ENCODE data around the gene UVRAG. TPM values are rescaled to one million over a fixed set of nuclear protein-coding genes. Genes with fewer than 3 reads are reported as not detected.
"Not testable (repeated sequence)": the region's sequence is repeated elsewhere in the genome, so short reads cannot be mapped to it uniquely, and the experiment has no call there.

UVRAG gene
- total and polyA plus RNA-seq, 2 donors (not counting 1 experiment from before 2014, with no cell fraction given), result 37.7 to 94.1 TPM

GRCh38 chr11:76074148-76075095 lies 259.4 kb downstream of the UVRAG start:
- Histone ChIP-seq H3K4me2 (replicated peaks; ENCODE audit: low read depth, low read length, poor library complexity, severe bottlenecking) (no peak overlapping the region), H3K4me3 (ENCODE audit: control extremely low read depth in 1 of 5, extremely low read depth in 1 of 5, insufficient read depth in 1 of 5, low read depth in 2 of 5, low read length in 4 of 5) (no peak overlapping the region), H4K20me1 (ENCODE audit: control insufficient read depth, insufficient read depth, low read length, poor library complexity, severe bottlenecking) (no peaks in the 10 kb centered on the region), H3K9ac (ENCODE audit: low read length) (no peak overlapping the region), H3K79me2 (ENCODE audit: control insufficient read depth, insufficient read depth, low read length) (peaks cover 17% of the 10 kb centered on the region), H3K27ac (ENCODE audit: low read length in 2 of 2) (peak overlapping the region in 1 of 2 donors; percentile 39), H3K9me3 (ENCODE audit: control extremely low read depth in 1 of 3, control insufficient read depth in 2 of 3, insufficient read depth in 1 of 3, low read length in 2 of 3) (peaks cover 0 to 3% (median 0%) of the 10 kb centered on the region in 3 donors), H3K27me3 (replicated peaks in 1 of 4; ENCODE audit: control extremely low read depth in 1 of 4, control insufficient read depth in 3 of 4, insufficient read depth in 4 of 4, low read length in 3 of 4) (no peaks in the 10 kb centered on the region), H2AFZ (ENCODE audit: insufficient read depth, low read depth, low read length, poor library complexity, severe bottlenecking) (no peak overlapping the region), H3K4me1 (ENCODE audit: control insufficient read depth in 2 of 2, insufficient read depth in 2 of 2, low read length in 2 of 2) (peaks cover 12 to 19% of the 10 kb centered on the region in 2 donors), H3K36me3 (replicated peaks in 1 of 2; ENCODE audit: control extremely low read depth in 1 of 2, control insufficient read depth in 1 of 2, extremely low read depth in 1 of 2, insufficient read depth in 2 of 2, low read length in 1 of 2) (peaks cover 6% of the 10 kb centered on the region in 2 experiments)
- peaks cover 51% of the 10 kb centered on the region for H3K4me1 Mint-ChIP-seq
- H3K27ac Mint-ChIP-seq, result peak overlapping the region; percentile 22
- no peak for TF ChIP-seq EZH2 (IDR thresholded peaks at IDR 0.05; ENCODE audit: borderline replicate concordance, insufficient read depth, low read depth, low read length, poor library complexity, severe bottlenecking)
- no peak for TF ChIP-seq CTCF (IDR thresholded peaks at IDR 0.05)
- H3K4me3 Mint-ChIP-seq, result peak overlapping the region; percentile 13
- POLR2A ChIA-PET, result no interaction called here
- no peaks in the 10 kb centered on the region for H3K27me3 Mint-ChIP-seq
- peaks cover 8% of the 10 kb centered on the region for H3K9me3 Mint-ChIP-seq (ENCODE audit: insufficient read depth)
- WGBS (ENCODE audit: insufficient coverage), result 0% methylated on average over 1 of the region's 1 CpG
- ATAC-seq (ENCODE audit: low read depth), result no peak
- no peak for DNase-seq
- intact Hi-C loops (cut with micrococcal nuclease), result no loop called here
- CTCF ChIA-PET, result interaction anchor here (0.6 to 1.1 kb wide), 5 partner anchors 23 to 250 kb away, joined by 3 to 4 read pairs (median 3); no protein-coding TSS in a partner anchor

DNA sequence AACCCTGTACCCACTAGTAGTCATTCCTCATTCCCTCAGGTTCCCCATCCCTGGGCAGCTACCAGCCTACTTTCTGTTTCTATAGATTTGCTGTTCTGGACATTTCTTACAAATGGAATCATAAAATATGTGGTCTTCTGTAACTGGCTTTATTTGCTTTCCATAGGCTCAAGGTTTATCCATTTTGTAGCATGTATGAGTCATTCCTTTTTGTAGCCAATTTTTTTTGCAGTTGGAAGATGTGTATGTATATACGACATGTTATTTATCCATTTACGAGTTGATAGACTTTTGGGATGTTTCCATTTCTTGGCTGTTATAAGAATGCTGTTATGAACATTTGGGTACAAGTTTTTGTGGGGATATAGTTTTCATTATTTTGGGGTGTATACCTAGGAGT lies 260.7 kb downstream of the UVRAG start:
- H3K4me1 Mint-ChIP-seq, result peaks cover 56% of the 10 kb centered on the region
- ATAC-seq (ENCODE audit: low read depth) (no peak), DNase-seq (no peak)
- peaks cover 20% of the 10 kb centered on the region for H3K79me2 ChIP-seq (ENCODE audit: control insufficient read depth, insufficient read depth, low read length)
- peak overlapping the region; percentile 10 for H3K27ac Mint-ChIP-seq
- intact Hi-C loops (cut with micrococcal nuclease), result no loop called here
- WGBS (ENCODE audit: insufficient coverage), result 100% methylated on average over 2 of the region's 2 CpGs
- ChIA-PET CTCF (no interaction called here), POLR2A (no interaction called here)
- no peak overlapping the region for H3K4me2 ChIP-seq (replicated peaks; ENCODE audit: low read depth, low read length, poor library complexity, severe bottlenecking)
- no peak overlapping the region for H3K27ac ChIP-seq (ENCODE audit: low read length in 2 of 2)
- TF ChIP-seq CTCF (IDR thresholded peaks at IDR 0.05) (no peak), EZH2 (IDR thresholded peaks at IDR 0.05; ENCODE audit: borderline replicate concordance, insufficient read depth, low read depth, low read length, poor library complexity, severe bottlenecking) (no peak)
- no peaks in the 10 kb centered on the region for H3K27me3 ChIP-seq (replicated peaks in 1 of 4; ENCODE audit: control extremely low read depth in 1 of 4, control insufficient read depth in 3 of 4, insufficient read depth in 4 of 4, low read length in 3 of 4)
- no peak overlapping the region for H3K9ac ChIP-seq (ENCODE audit: low read length)
- H3K36me3 ChIP-seq (replicated peaks in 1 of 2; ENCODE audit: control extremely low read depth in 1 of 2, control insufficient read depth in 1 of 2, extremely low read depth in 1 of 2, insufficient read depth in 2 of 2, low read length in 1 of 2), result peaks cover 6 to 7% of the 10 kb centered on the region in 2 experiments
- H3K4me1 ChIP-seq (ENCODE audit: control insufficient read depth in 2 of 2, insufficient read depth in 2 of 2, low read length in 2 of 2), result peaks cover 12 to 19% of the 10 kb centered on the region in 2 donors
- H3K9me3 Mint-ChIP-seq (ENCODE audit: insufficient read depth), result peaks cover 8% of the 10 kb centered on the region
- peaks cover 0 to 3% (median 0%) of the 10 kb centered on the region in 3 donors for H3K9me3 ChIP-seq (ENCODE audit: control extremely low read depth in 1 of 3, control insufficient read depth in 2 of 3, insufficient read depth in 1 of 3, low read length in 2 of 3)
- no peak overlapping the region for H3K4me3 Mint-ChIP-seq
- H3K4me3 ChIP-seq (ENCODE audit: control extremely low read depth in 1 of 5, extremely low read depth in 1 of 5, insufficient read depth in 1 of 5, low read depth in 2 of 5, low read length in 4 of 5), result no peak overlapping the region
- no peaks in the 10 kb centered on the region for H4K20me1 ChIP-seq (ENCODE audit: control insufficient read depth, insufficient read depth, low read length, poor library complexity, severe bottlenecking)
- no peaks in the 10 kb centered on the region for H3K27me3 Mint-ChIP-seq
- H2AFZ ChIP-seq (ENCODE audit: insufficient read depth, low read depth, low read length, poor library complexity, severe bottlenecking), result no peak overlapping the region

GRCh38 chr11:76076253-76076652 lies 261.2 kb downstream of the UVRAG start:
- H3K9me3 ChIP-seq (ENCODE audit: control extremely low read depth in 1 of 3, control insufficient read depth in 2 of 3, insufficient read depth in 1 of 3, low read length in 2 of 3); ATAC-seq (ENCODE audit: low read depth); H3K9me3 Mint-ChIP-seq (ENCODE audit: insufficient read depth); H4K20me1 ChIP-seq (ENCODE audit: control insufficient read depth, insufficient read depth, low read length, poor library complexity, severe bottlenecking); DNase-seq; CTCF ChIA-PET; H3K9ac ChIP-seq (ENCODE audit: low read length); H3K27me3 Mint-ChIP-seq; intact Hi-C loops (cut with micrococcal nuclease); H2AFZ ChIP-seq (ENCODE audit: insufficient read depth, low read depth, low read length, poor library complexity, severe bottlenecking); POLR2A ChIA-PET; H3K4me2 ChIP-seq (replicated peaks; ENCODE audit: low read depth, low read length, poor library complexity, severe bottlenecking); H3K4me3 ChIP-seq (ENCODE audit: control extremely low read depth in 1 of 5, extremely low read depth in 1 of 5, insufficient read depth in 1 of 5, low read depth in 2 of 5, low read length in 4 of 5); H3K27me3 ChIP-seq (replicated peaks in 1 of 4; ENCODE audit: control extremely low read depth in 1 of 4, control insufficient read depth in 3 of 4, insufficient read depth in 4 of 4, low read length in 3 of 4); H3K27ac ChIP-seq (ENCODE audit: low read length in 2 of 2): not testable (repeated sequence)
- Mint-ChIP-seq H3K4me1 (peaks cover 53% of the 10 kb centered on the region), H3K27ac (peak overlapping the region; percentile 10), H3K4me3 (peak overlapping the region; percentile 11)
- WGBS (ENCODE audit: insufficient coverage), result 100% methylated on average over 1 of the region's 4 CpGs
- Histone ChIP-seq H3K4me1 (ENCODE audit: control insufficient read depth in 2 of 2, insufficient read depth in 2 of 2, low read length in 2 of 2) (peaks cover 12 to 19% of the 10 kb centered on the region in 2 donors), H3K79me2 (ENCODE audit: control insufficient read depth, insufficient read depth, low read length) (peaks cover 20% of the 10 kb centered on the region), H3K36me3 (replicated peaks in 1 of 2; ENCODE audit: control extremely low read depth in 1 of 2, control insufficient read depth in 1 of 2, extremely low read depth in 1 of 2, insufficient read depth in 2 of 2, low read length in 1 of 2) (peaks cover 6 to 10% of the 10 kb centered on the region in 2 experiments)
